Measurements from ENCODE around the gene AMH. TPM values are rescaled to one million over a fixed set of nuclear protein-coding genes. Genes with fewer than 3 reads are reported as not detected.

AMH gene
- total and polyA plus RNA-seq, 12 donors = 0.15 to 1.0 (median 0.41) TPM

DNA sequence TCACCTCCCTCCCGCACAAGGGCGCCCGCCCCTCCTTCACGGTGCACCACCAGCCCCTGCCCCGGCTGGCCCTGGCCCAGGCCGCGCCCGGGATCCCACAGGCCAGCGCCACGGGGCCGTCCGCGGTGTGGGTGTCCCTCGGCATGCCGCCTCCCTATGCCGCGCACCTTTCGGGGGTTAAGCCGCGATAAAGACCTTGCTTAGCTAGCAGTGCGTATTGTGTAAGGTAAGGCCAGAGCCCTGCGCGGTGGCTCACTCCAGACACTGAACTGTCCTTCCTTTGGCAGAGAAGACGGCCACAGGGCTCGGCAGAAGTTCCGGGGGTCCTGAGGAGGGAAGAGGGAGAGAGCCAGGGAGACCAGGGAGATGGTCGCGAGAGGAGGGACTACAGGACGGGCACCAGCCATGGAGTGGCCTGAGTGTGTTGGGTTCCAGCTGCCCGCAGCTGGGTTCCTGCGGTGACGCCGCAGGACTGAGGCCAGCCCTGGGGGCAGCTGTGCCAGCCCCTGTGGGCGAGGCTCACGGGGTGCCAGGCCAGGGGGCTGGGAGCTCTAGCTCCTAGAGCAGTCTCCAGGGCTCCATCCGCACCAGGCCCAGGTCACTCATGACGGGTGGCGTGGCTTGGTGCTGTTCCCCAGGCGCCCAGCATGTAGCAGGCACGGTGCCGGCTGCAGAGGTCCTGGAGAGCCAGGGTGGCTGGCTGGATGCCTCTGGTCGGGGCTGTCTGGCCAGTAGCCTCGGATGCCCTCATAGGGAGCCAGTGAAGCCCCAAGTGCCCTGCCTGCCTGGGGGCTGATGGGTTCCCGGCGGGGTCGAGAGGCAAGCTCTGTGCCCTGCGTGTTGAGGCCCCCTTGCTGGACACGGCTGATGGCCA is 20.7 kb upstream of the AMH start:
- intact Hi-C loops (cut with DNase I) = loop anchor here in 1 of 10 donors (10.0 kb wide), 1 partner anchor 54 kb away; no protein-coding TSS in a partner anchor
- peaks cover 0 to 30% (median 4%) of the 10 kb centered on the region in 9 donors for H3K4me1 ChIP-seq
- TF ChIP-seq, protein P1, sequence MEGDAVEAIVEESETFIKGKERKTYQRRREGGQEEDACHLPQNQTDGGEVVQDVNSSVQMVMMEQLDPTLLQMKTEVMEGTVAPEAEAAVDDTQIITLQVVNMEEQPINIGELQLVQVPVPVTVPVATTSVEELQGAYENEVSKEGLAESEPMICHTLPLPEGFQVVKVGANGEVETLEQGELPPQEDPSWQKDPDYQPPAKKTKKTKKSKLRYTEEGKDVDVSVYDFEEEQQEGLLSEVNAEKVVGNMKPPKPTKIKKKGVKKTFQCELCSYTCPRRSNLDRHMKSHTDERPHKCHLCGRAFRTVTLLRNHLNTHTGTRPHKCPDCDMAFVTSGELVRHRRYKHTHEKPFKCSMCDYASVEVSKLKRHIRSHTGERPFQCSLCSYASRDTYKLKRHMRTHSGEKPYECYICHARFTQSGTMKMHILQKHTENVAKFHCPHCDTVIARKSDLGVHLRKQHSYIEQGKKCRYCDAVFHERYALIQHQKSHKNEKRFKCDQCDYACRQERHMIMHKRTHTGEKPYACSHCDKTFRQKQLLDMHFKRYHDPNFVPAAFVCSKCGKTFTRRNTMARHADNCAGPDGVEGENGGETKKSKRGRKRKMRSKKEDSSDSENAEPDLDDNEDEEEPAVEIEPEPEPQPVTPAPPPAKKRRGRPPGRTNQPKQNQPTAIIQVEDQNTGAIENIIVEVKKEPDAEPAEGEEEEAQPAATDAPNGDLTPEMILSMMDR (IDR thresholded peaks at IDR 0.05) = no peak
- peaks cover 6 to 98% (median 41%) of the 10 kb centered on the region in 9 donors for H3K36me3 ChIP-seq
- WGBS, 2 donors = 90 to 92% methylated on average over 48 of the region's 48 CpGs
- no peaks in the 10 kb centered on the region for H3K9me3 ChIP-seq
- peak in 3 of 8 donors; percentile 4 to 16 (median 10) for ATAC-seq
- no peaks in the 10 kb centered on the region for H3K27me3 ChIP-seq
- DNase-seq = no peak
- H3K4me3 ChIP-seq = no peak overlapping the region
- H3K27ac ChIP-seq = no peak overlapping the region

DNA sequence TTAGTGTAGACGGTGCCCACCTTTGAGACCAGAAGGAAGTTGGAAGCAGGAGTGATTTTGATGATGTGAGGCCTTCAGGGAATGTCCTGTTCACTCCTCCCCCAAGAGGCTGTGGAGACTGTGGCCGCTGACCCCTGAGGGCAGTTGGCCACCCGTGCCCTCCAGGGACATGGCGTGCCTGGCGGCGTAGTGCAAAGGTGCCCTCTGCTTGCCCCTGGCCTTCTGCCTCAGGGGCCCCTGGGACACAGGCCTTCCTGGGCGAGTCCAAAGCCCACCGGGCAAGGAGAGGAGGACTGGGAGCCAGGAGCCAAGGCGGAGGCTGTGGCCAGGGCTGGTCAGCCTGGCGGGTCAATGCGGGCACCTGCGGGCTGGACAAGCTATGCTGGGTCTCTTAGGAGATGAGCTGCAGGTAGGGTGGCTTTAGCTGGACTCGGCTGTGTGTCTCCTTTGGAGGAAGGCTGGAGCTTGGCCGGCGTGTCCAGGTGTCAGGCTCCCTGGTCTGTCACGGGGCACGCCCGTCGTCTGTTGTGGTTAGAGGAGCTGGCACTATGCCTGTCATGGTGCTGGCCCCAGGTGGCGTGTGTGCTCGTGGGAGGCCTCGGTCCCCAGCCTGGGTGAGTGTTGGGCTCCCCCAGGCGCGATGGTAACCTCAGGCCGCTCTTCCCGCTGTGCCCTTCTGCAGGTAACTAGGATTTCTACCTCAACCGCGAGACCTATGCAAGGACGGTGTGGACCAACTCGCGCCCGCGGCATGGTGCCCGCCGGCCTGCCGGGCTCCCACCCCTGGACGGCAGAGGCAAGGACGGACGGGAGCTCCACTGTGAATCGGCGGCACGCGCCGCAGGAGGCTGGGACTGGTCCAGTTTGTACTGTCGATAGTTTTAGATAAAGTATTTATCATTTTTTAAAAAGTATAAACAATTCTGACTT is 19.8 kb upstream of the AMH start:
- no peak overlapping the region for H3K27ac ChIP-seq
- H3K4me3 ChIP-seq = no peak overlapping the region

DNA sequence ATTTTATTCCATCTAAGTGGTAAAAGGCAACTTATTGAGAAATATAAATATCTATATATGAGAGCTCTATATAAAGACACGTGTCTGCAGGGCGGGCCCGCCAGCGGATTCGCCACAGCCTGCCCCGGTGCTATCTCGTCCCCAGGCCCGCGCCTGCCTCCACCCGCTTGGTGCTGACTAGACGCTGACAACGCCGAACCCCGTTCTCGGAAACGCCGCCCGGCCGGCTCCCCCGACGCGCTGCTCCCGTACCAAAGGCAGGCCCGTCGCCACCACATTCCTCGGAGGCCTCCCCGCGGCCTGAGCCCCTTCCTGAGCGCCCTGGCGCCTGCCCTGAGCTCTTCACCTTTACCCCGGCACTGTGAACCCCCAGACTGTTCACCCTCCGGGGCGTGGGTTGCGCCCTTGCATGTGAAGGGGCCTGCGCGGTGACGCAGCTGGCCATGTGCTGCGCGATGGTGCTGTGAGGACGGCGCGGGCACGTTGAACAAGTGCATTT is 19.0 kb upstream of the AMH start:
- Histone ChIP-seq H3K27me3 (no peaks in the 10 kb centered on the region), H3K9me3 (no peaks in the 10 kb centered on the region), H3K4me3 (no peak overlapping the region), H3K4me1 (peaks cover 4 to 46% (median 12%) of the 10 kb centered on the region in 9 donors), H3K36me3 (peaks cover 6 to 90% (median 36%) of the 10 kb centered on the region in 9 donors), H3K27ac (no peak overlapping the region)
- DNase-seq (no peak), ATAC-seq (no peak)
- intact Hi-C loops (cut with DNase I) = loop anchor here in 7 of 10 donors (5.0 to 10.0 kb wide), 6 partner anchors 42 to 165 kb away; partner anchors contain the start of gene AP3D1 (in 2 of the 7)
- 90 to 92% methylated on average over 43 of the region's 43 CpGs for WGBS, 2 donors
- TF ChIP-seq, protein P1 (IDR thresholded peaks at IDR 0.05) = no peak

More for the DNA sequence above, 19.8 kb upstream of the AMH start:
- Histone ChIP-seq H3K9me3 (no peaks in the 10 kb centered on the region), H3K36me3 (peaks cover 6 to 97% (median 39%) of the 10 kb centered on the region in 9 donors), H3K27me3 (no peaks in the 10 kb centered on the region), H3K4me1 (peaks cover 0 to 39% (median 6%) of the 10 kb centered on the region in 9 donors)
- TF ChIP-seq, protein P1 (IDR thresholded peaks at IDR 0.05) = no peak
- ATAC-seq (no peak), DNase-seq (no peak)
- WGBS, 2 donors = 94 to 95% methylated on average over 45 of the region's 45 CpGs
- intact Hi-C loops (cut with DNase I) = loop anchor here in 7 of 10 donors (5.0 to 10.0 kb wide), 7 partner anchors 43 to 165 kb away; partner anchors contain the start of gene AP3D1 (in 2 of the 7)
